DND-41 (cell line): ENCODE results near the gene HMBS.
A peak's percentile ranks its signal among the peaks of the same experiment; 100 is the strongest.
"Not testable (repeated sequence)": the region's sequence is repeated elsewhere in the genome, so short reads cannot be mapped to it uniquely, and the experiment has no call there.

Experiments used
- ATAC-seq: fragments of 200-7000 bp; cut with Tn5 transposase; 3 replicates; pipeline ENCODE4 v1.9.1; 2021; ENCODE audit warnings: low read depth; ENCODE audit not compliant: insufficient read depth
- DNase-seq: peaks from one replicate; pipeline ENCODE4 v3.0.0-alpha.2; 2020
- H2AFZ ChIP-seq: 2 replicates; pipeline ENCODE4 v1.6.0; 2012; ENCODE audit warnings: low read depth, low read length
- H3K27ac ChIP-seq: 2 replicates; pipeline ENCODE4 v1.5.1; 2012; ENCODE audit warnings: low read length, inconsistent platforms
- H3K27me3 ChIP-seq: fragments of 200-600 bp; sonication (generic); 2 replicates; pipeline ENCODE4 v1.6.0; 2012; ENCODE audit warnings: low read length, mild to moderate bottlenecking, inconsistent platforms; ENCODE audit not compliant: insufficient read depth, poor library complexity
- H3K36me3 ChIP-seq: 2 replicates; pipeline ENCODE4 v1.5.1; 2012; ENCODE audit warnings: low read length, inconsistent platforms; ENCODE audit not compliant: insufficient read depth
- H3K4me1 ChIP-seq: 2 replicates; pipeline ENCODE4 v1.5.1; 2012; ENCODE audit warnings: mild to moderate bottlenecking, low read length; ENCODE audit not compliant: insufficient read depth
- H3K4me2 ChIP-seq: 2 replicates; pipeline ENCODE4 v1.6.0; 2012; ENCODE audit warnings: mild to moderate bottlenecking, moderate library complexity, low read length, inconsistent platforms; ENCODE audit not compliant: insufficient read depth
- H3K4me3 ChIP-seq, 2 experiments: fragments of 200-600 bp in 1 of 2; shearing (Covaris generic) in 1 of 2; 2 replicates each; pipeline ENCODE4 v1.5.1; 2012 to 2016; ENCODE audit warnings: inconsistent platforms in 2 of 2, low read length in 2 of 2, mild to moderate bottlenecking in 2 of 2, low read depth in 1 of 2, moderate library complexity in 1 of 2
- H3K79me2 ChIP-seq: 2 replicates; pipeline ENCODE4 v1.6.0; 2012; ENCODE audit warnings: low read length, inconsistent platforms; ENCODE audit not compliant: insufficient read depth
- H3K9ac ChIP-seq: 2 replicates; pipeline ENCODE4 v1.6.0; 2012; ENCODE audit warnings: low read depth, mild to moderate bottlenecking, inconsistent platforms, low read length, moderate library complexity
- H3K9me3 ChIP-seq: 2 replicates; pipeline ENCODE4 v1.5.1; 2012; ENCODE audit warnings: low read length, moderate library complexity, mild to moderate bottlenecking, inconsistent platforms; ENCODE audit not compliant: insufficient read depth, severe bottlenecking
- H4K20me1 ChIP-seq: 2 replicates; pipeline ENCODE4 v1.6.0; 2012; ENCODE audit warnings: low read length; ENCODE audit not compliant: insufficient read depth
- CTCF ChIP-seq: IDR thresholded peaks from 2 replicates; pipeline ENCODE4 v1.5.1; 2012; ENCODE audit warnings: borderline replicate concordance, low read length, moderate library complexity, mild to moderate bottlenecking; ENCODE audit not compliant: poor library complexity, severe bottlenecking; ENCODE audit errors: extremely low read depth
- EZH2 ChIP-seq: IDR thresholded peaks from 3 replicates; pipeline ENCODE4 v1.6.1; 2012; ENCODE audit warnings: borderline replicate concordance, low read depth, mild to moderate bottlenecking, moderate library complexity, low read length, inconsistent platforms; ENCODE audit not compliant: severe bottlenecking

The HMBS gene

GRCh38 chr11:119056421-119056999 is 28.2 kb upstream of the HMBS start:
- Histone ChIP-seq H3K79me2 (peaks cover 48% of the 10 kb centered on the region), H4K20me1 (peaks cover 26% of the 10 kb centered on the region; the same call in 1 of the 2 replicates), H3K9ac (peak overlapping the region; percentile 93), H3K4me1 (peaks cover 28% of the 10 kb centered on the region), H3K4me3 (peak overlapping the region; percentile 70 to 91), H3K4me2 (peak overlapping the region; percentile 93), H3K36me3 (peaks cover 42% of the 10 kb centered on the region), H3K27ac (peak overlapping the region; percentile 92), H3K9me3 (no peaks in the 10 kb centered on the region), H3K27me3 (no peaks in the 10 kb centered on the region), H2AFZ (peak overlapping the region; percentile 79)
- peak; percentile 55 for DNase-seq
- ATAC-seq: peak; percentile 22
- TF ChIP-seq CTCF (no peak), EZH2 (no peak)

GRCh38 chr11:119057000-119057769 is 27.5 kb upstream of the HMBS start, which contains the start of gene HYOU1:
Gene HYOU1, minus strand, starts transcription at chr11:119057205. Its CDS starts 1,045 bp downstream, at chr11:119056160.
- Histone ChIP-seq H3K79me2 (peaks cover 48% of the 10 kb centered on the region), H3K4me2 (peak within 1 kb of the TSS; percentile 93), H3K9me3 (no peaks in the 10 kb centered on the region), H4K20me1 (peaks cover 26% of the 10 kb centered on the region; the same call in 1 of the 2 replicates), H3K27ac (peak within 1 kb of the TSS; percentile 92), H2AFZ (peak within 1 kb of the TSS; percentile 87), H3K27me3 (no peaks in the 10 kb centered on the region), H3K9ac (peak within 1 kb of the TSS; percentile 93), H3K36me3 (peaks cover 35% of the 10 kb centered on the region), H3K4me3 (peak within 1 kb of the TSS; percentile 82 to 91), H3K4me1 (peaks cover 28% of the 10 kb centered on the region)
- DNase-seq (peak; percentile 98), ATAC-seq (peak; percentile 94)
- peak; percentile 39 for TF ChIP-seq CTCF
- TF ChIP-seq EZH2: no peak

GRCh38 chr11:119059128-119059527 is 25.6 kb upstream of the HMBS start:
- not testable (repeated sequence) for ATAC-seq, H3K27me3 ChIP-seq, H2AFZ ChIP-seq, H3K9me3 ChIP-seq, H3K4me2 ChIP-seq, DNase-seq, H3K4me3 ChIP-seq, H3K9ac ChIP-seq, H3K27ac ChIP-seq
- peaks cover 47% of the 10 kb centered on the region for H3K79me2 ChIP-seq
- peaks cover 28% of the 10 kb centered on the region for H3K4me1 ChIP-seq
- peaks cover 24% of the 10 kb centered on the region; the same call in 1 of the 2 replicates for H4K20me1 ChIP-seq
- peaks cover 16% of the 10 kb centered on the region for H3K36me3 ChIP-seq

GRCh38 chr11:119061256-119061655 is 23.4 kb upstream of the HMBS start:
- Histone ChIP-seq H3K4me1 (peaks cover 22% of the 10 kb centered on the region), H3K36me3 (no peaks in the 10 kb centered on the region), H3K9me3 (no peaks in the 10 kb centered on the region), H3K4me2 (no peak overlapping the region), H3K4me3 (no peak overlapping the region), H2AFZ (no peak overlapping the region), H3K9ac (no peak overlapping the region), H4K20me1 (peaks cover 2% of the 10 kb centered on the region; the same call in 1 of the 2 replicates), H3K79me2 (peaks cover 41% of the 10 kb centered on the region), H3K27ac (no peak overlapping the region), H3K27me3 (no peaks in the 10 kb centered on the region)
- ATAC-seq (no peak), DNase-seq (no peak)
- TF ChIP-seq CTCF (no peak), EZH2 (no peak)
